HEK293 (cell line): ENCODE measurements around the gene HOXB1.

Experiments
- CTCF ChIA-PET: fragments of 350-600 bp; formaldehyde crosslinking; extraction: SDS; loops from one replicate; lab custom pipeline; 2021; ENCODE audit warnings: antibody characterized with exemption; lab: Yijun Ruan, JAX
- POLR2A ChIA-PET: fragments of 300-600 bp; formaldehyde crosslinking; extraction: SDS; loops from one replicate; lab custom pipeline; 2020; ENCODE audit warnings: antibody characterized with exemption, inconsistent platforms; lab: Yijun Ruan, JAX
- H3K27ac ChIP-seq: fragments of 200-500 bp; sonication (Bioruptor generic); 2 replicates; pipeline ENCODE4 v1.5.1; 2014; ENCODE audit warnings: low read depth, low read length, control low read depth, inconsistent platforms; ENCODE audit errors: extremely low read depth
- H3K36me3 ChIP-seq, 2 experiments: fragments of 200-500 bp in 1 of 2; sonication (Bioruptor generic) in 1 of 2; 1 replicate in 1 of 2; 2 replicates in 1 of 2; pipeline ENCODE4 v1.5.1; 2014 to 2017; ENCODE audit warnings: inconsistent platforms in 2 of 2, low read length in 2 of 2; ENCODE audit not compliant: control insufficient read depth in 2 of 2, insufficient read depth in 1 of 2
- H3K4me1 ChIP-seq: fragments of 200-500 bp; sonication (Bioruptor generic); 2 replicates; pipeline ENCODE4 v1.5.1; 2014; ENCODE audit warnings: mild to moderate bottlenecking, low read length, inconsistent platforms; ENCODE audit not compliant: control insufficient read depth, insufficient read depth
- H3K4me3 ChIP-seq: 2 replicates; pipeline ENCODE4 v1.5.1; 2011; ENCODE audit warnings: low read depth, mild to moderate bottlenecking, control low read depth, low read length, moderate library complexity
- H3K9me3 ChIP-seq: fragments of 200-500 bp; sonication (Bioruptor generic); 2 replicates; pipeline ENCODE4 v1.5.1; 2014; ENCODE audit warnings: low read depth, low read length, inconsistent platforms; ENCODE audit not compliant: control insufficient read depth, insufficient read depth
- FEZF1 ChIP-seq: fragments of 450-650 bp; formaldehyde crosslinking; IDR thresholded peaks from 2 replicates; pipeline ENCODE4 v1.5.1; 2016; ENCODE audit warnings: missing biosample characterization, missing genetic modification characterization
- GLIS1 ChIP-seq: fragments of 450-650 bp; formaldehyde crosslinking; IDR thresholded peaks from 2 replicates; pipeline ENCODE4 v1.5.1; 2016; ENCODE audit warnings: missing biosample characterization, missing genetic modification characterization
- GLIS2 ChIP-seq: fragments of 450-650 bp; formaldehyde crosslinking; IDR thresholded peaks from 2 replicates; pipeline ENCODE4 v1.5.1; 2016; ENCODE audit warnings: missing biosample characterization, missing genetic modification characterization
- IKZF3 ChIP-seq: fragments of 450-650 bp; IDR thresholded peaks from 2 replicates; pipeline ENCODE4 v1.5.0; 2018; ENCODE audit warnings: missing biosample characterization, mild to moderate bottlenecking, missing genetic modification characterization, moderate library complexity
- MYNN ChIP-seq: fragments of 450-650 bp; formaldehyde crosslinking; IDR thresholded peaks from 2 replicates; pipeline ENCODE4 v1.5.1; 2016; ENCODE audit warnings: missing biosample characterization, missing genetic modification characterization, borderline replicate concordance
- ZBTB1 ChIP-seq: fragments of 450-650 bp; formaldehyde crosslinking; IDR thresholded peaks from 2 replicates; pipeline ENCODE4 v1.5.1; 2016; ENCODE audit warnings: missing biosample characterization, missing genetic modification characterization
- ZFP41 ChIP-seq: fragments of 450-650 bp; formaldehyde crosslinking; IDR thresholded peaks from 2 replicates; pipeline ENCODE4 v1.5.1; 2016; ENCODE audit warnings: missing biosample characterization, missing genetic modification characterization, borderline replicate concordance
- ZNF146 ChIP-seq: fragments of 450-650 bp; formaldehyde crosslinking; IDR thresholded peaks from 2 replicates; pipeline ENCODE4 v1.5.1; 2016; ENCODE audit warnings: missing biosample characterization, missing genetic modification characterization
- ZNF19 ChIP-seq: fragments of 450-650 bp; formaldehyde crosslinking; IDR thresholded peaks from 2 replicates; pipeline ENCODE4; 2016; ENCODE audit warnings: missing biosample characterization, missing genetic modification characterization, low read depth
- ZNF266 ChIP-seq: fragments of 450-650 bp; formaldehyde crosslinking; IDR thresholded peaks from 2 replicates; pipeline ENCODE4 v1.5.1; 2016; ENCODE audit warnings: missing biosample characterization, missing genetic modification characterization, low read depth
- ZNF394 ChIP-seq: fragments of 450-650 bp; formaldehyde crosslinking; IDR thresholded peaks from 2 replicates; pipeline ENCODE4 v1.5.1; 2016; ENCODE audit warnings: missing biosample characterization, missing genetic modification characterization, mild to moderate bottlenecking, moderate library complexity, borderline replicate concordance
- ZNF416 ChIP-seq: fragments of 450-650 bp; formaldehyde crosslinking; IDR thresholded peaks from 2 replicates; pipeline ENCODE4 v1.5.1; 2016; ENCODE audit warnings: missing biosample characterization, missing genetic modification characterization
- ZNF623 ChIP-seq: fragments of 450-650 bp; formaldehyde crosslinking; IDR thresholded peaks from 2 replicates; pipeline ENCODE4 v1.5.1; 2016; ENCODE audit warnings: missing biosample characterization, missing genetic modification characterization
- ZNF677 ChIP-seq: fragments of 450-650 bp; IDR thresholded peaks from 2 replicates; pipeline ENCODE4 v1.5.0; 2018; ENCODE audit warnings: missing biosample characterization, mild to moderate bottlenecking, missing genetic modification characterization, moderate library complexity
- ZXDB ChIP-seq: fragments of 450-650 bp; formaldehyde crosslinking; IDR thresholded peaks from 2 replicates; pipeline ENCODE4 v1.5.1; 2016; ENCODE audit warnings: missing biosample characterization, missing genetic modification characterization
- TF ChIP-seq, protein P1 (sequence below): fragments of 450-650 bp; formaldehyde crosslinking; IDR thresholded peaks from 2 replicates; pipeline ENCODE4 v1.5.1; 2016; ENCODE audit warnings: missing biosample characterization, missing genetic modification characterization
- TF ChIP-seq, protein P2 (sequence below): fragments of 450-650 bp; formaldehyde crosslinking; IDR thresholded peaks from 2 replicates; pipeline ENCODE4 v1.5.1; 2016; ENCODE audit warnings: missing biosample characterization, missing genetic modification characterization
- TF ChIP-seq, protein P3 (sequence below): fragments of 450-650 bp; formaldehyde crosslinking; IDR thresholded peaks from 2 replicates; pipeline ENCODE4 v1.5.1; 2017; ENCODE audit warnings: missing biosample characterization, missing genetic modification characterization
- TF ChIP-seq, protein P4 (sequence below): fragments of 450-650 bp; formaldehyde crosslinking; IDR thresholded peaks from 2 replicates; pipeline ENCODE4 v1.5.1; 2016; ENCODE audit warnings: missing biosample characterization, missing genetic modification characterization, low read depth
- TF ChIP-seq, protein P5 (sequence below): fragments of 450-650 bp; formaldehyde crosslinking; IDR thresholded peaks from 2 replicates; pipeline ENCODE4 v1.5.1; 2016; ENCODE audit warnings: missing biosample characterization, missing genetic modification characterization
- TF ChIP-seq, protein P6 (sequence below): fragments of 450-650 bp; formaldehyde crosslinking; IDR thresholded peaks from 2 replicates; pipeline ENCODE4 v1.5.1; 2016; ENCODE audit warnings: missing biosample characterization, missing genetic modification characterization

The HOXB1 gene

DNA sequence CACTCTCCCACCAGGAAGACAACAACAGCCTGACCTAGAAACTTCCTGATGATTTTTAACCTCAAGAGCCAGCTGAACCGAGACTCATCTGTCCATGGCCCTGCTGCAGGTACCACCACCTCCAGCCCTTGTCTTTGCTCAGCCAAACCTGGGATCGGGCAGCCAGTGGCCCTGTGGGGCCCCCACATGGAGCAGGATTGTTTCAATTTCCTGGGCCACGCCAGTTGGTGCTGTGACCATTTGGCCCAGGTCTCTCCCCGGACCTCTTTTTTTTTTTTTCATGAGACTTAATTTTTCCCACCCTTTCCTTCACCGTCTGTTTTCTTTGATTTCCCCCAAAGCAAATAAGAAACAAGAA lies 22.4 kb upstream of the HOXB1 start:
- Histone ChIP-seq H3K4me3 (no peak overlapping the region), H3K4me1 (peaks cover 58% of the 10 kb centered on the region), H3K9me3 (no peaks in the 10 kb centered on the region), H3K36me3 (peaks cover 15 to 54% of the 10 kb centered on the region in 2 experiments), H3K27ac (no peak overlapping the region)
- POLR2A ChIA-PET = no interaction called here
- CTCF ChIA-PET = interaction anchor here (0.7 kb wide), 1 partner anchor 226 kb away, joined by 3 read pairs; no protein-coding TSS in a partner anchor
- no peak for TF ChIP-seq ZNF416 (tag by site-specific recombination)
- TF ChIP-seq FEZF1 (tag by site-specific recombination) = no peak
- peak; percentile 21; the same call in 1 of the 2 replicates for TF ChIP-seq ZNF394
- no peak for TF ChIP-seq ZNF146 (tag by site-specific recombination)
- TF ChIP-seq, protein P1, sequence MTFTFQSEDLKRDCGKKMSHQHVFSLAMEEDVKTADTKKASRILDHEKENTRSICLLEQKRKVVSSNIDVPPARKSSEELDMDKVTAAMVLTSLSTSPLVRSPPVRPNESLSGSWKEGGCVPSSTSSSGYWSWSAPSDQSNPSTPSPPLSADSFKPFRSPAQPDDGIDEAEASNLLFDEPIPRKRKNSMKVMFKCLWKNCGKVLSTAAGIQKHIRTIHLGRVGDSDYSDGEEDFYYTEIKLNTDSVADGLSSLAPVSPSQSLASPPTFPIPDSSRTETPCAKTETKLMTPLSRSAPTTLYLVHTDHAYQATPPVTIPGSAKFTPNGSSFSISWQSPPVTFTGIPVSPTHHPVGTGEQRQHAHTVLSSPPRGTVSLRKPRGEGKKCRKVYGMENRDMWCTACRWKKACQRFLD (tag by site-specific recombination) = no peak
- TF ChIP-seq, protein P2, sequence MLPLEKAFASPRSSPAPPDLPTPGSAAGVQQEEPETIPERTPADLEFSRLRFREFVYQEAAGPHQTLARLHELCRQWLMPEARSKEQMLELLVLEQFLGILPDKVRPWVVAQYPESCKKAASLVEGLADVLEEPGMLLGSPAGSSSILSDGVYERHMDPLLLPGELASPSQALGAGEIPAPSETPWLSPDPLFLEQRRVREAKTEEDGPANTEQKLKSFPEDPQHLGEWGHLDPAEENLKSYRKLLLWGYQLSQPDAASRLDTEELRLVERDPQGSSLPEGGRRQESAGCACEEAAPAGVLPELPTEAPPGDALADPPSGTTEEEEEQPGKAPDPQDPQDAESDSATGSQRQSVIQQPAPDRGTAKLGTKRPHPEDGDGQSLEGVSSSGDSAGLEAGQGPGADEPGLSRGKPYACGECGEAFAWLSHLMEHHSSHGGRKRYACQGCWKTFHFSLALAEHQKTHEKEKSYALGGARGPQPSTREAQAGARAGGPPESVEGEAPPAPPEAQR (tag by site-specific recombination) = no peak
- TF ChIP-seq, protein P3, sequence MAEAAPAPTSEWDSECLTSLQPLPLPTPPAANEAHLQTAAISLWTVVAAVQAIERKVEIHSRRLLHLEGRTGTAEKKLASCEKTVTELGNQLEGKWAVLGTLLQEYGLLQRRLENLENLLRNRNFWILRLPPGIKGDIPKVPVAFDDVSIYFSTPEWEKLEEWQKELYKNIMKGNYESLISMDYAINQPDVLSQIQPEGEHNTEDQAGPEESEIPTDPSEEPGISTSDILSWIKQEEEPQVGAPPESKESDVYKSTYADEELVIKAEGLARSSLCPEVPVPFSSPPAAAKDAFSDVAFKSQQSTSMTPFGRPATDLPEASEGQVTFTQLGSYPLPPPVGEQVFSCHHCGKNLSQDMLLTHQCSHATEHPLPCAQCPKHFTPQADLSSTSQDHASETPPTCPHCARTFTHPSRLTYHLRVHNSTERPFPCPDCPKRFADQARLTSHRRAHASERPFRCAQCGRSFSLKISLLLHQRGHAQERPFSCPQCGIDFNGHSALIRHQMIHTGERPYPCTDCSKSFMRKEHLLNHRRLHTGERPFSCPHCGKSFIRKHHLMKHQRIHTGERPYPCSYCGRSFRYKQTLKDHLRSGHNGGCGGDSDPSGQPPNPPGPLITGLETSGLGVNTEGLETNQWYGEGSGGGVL (tag by site-specific recombination) = no peak
- peak; percentile 27; the same call in 1 of the 2 replicates for TF ChIP-seq GLIS2 (tag by site-specific recombination)
- no peak for TF ChIP-seq IKZF3 (tag by site-specific recombination)
- TF ChIP-seq GLIS1 (tag by site-specific recombination) = peak; percentile 66
- no peak for TF ChIP-seq ZNF19 (tag by site-specific recombination)

DNA sequence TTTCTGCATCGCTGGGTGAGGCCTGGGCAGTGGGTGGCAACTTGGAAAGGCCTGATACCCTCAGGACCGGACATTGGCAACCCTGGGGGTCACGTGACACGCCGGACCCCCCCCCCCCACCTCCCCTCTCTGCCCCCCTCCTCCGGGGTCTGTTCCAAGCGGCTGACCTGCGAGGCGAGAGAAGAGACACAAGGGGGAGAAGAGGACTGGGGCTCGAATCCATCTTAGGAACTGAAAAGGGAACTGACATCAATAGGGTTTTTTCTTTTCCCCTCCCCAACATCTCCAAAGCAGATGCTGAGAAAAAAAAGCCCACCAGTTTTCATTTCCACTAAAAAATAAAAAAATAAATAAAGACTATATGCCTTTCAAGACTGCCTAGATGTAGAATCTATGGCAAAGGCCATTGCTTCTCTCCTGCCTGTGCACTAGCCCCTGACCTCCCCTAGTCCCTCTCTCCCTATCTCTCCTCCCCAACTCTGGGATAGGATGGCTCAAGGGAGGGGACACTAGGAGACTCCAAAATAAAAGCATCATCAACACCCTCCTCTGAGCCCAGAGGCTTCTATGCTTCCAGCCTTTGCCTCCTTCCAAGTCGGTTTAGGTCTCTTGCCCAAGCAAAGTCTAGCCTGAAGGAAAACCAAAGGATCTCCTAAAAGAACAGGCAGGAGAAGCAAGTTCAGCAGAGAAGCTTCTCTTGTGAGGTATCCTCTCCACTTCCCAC lies 21.8 kb upstream of the HOXB1 start:
- no peak for TF ChIP-seq ZNF623 (tag by site-specific recombination)
- TF ChIP-seq ZNF677 = peak; percentile 90
- TF ChIP-seq IKZF3 (tag by site-specific recombination) = 0 out of 2 replicates have a peak, but pooled peaks have one; percentile 48
- no peak for TF ChIP-seq ZFP41 (tag by site-specific recombination)
- no peak for TF ChIP-seq ZBTB1
- TF ChIP-seq MYNN = peak; percentile 92
- TF ChIP-seq, protein P4, sequence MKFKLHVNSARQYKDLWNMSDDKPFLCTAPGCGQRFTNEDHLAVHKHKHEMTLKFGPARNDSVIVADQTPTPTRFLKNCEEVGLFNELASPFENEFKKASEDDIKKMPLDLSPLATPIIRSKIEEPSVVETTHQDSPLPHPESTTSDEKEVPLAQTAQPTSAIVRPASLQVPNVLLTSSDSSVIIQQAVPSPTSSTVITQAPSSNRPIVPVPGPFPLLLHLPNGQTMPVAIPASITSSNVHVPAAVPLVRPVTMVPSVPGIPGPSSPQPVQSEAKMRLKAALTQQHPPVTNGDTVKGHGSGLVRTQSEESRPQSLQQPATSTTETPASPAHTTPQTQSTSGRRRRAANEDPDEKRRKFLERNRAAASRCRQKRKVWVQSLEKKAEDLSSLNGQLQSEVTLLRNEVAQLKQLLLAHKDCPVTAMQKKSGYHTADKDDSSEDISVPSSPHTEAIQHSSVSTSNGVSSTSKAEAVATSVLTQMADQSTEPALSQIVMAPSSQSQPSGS (tag by site-specific recombination) = no peak
- TF ChIP-seq, protein P5, sequence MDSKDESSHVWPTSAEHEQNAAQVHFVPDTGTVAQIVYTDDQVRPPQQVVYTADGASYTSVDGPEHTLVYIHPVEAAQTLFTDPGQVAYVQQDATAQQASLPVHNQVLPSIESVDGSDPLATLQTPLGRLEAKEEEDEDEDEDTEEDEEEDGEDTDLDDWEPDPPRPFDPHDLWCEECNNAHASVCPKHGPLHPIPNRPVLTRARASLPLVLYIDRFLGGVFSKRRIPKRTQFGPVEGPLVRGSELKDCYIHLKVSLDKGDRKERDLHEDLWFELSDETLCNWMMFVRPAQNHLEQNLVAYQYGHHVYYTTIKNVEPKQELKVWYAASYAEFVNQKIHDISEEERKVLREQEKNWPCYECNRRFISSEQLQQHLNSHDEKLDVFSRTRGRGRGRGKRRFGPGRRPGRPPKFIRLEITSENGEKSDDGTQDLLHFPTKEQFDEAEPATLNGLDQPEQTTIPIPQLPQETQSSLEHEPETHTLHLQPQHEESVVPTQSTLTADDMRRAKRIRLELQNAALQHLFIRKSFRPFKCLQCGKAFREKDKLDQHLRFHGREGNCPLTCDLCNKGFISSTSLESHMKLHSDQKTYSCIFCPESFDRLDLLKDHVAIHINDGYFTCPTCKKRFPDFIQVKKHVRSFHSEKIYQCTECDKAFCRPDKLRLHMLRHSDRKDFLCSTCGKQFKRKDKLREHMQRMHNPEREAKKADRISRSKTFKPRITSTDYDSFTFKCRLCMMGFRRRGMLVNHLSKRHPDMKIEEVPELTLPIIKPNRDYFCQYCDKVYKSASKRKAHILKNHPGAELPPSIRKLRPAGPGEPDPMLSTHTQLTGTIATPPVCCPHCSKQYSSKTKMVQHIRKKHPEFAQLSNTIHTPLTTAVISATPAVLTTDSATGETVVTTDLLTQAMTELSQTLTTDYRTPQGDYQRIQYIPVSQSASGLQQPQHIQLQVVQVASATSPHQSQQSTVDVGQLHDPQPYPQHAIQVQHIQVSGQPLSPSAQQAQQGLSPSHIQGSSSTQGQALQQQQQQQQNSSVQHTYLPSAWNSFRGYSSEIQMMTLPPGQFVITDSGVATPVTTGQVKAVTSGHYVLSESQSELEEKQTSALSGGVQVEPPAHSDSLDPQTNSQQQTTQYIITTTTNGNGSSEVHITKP (tag by site-specific recombination) = peak; percentile 13; the same call in 1 of the 2 replicates
- no peak for TF ChIP-seq ZNF266 (tag by site-specific recombination)
- TF ChIP-seq, protein P6, sequence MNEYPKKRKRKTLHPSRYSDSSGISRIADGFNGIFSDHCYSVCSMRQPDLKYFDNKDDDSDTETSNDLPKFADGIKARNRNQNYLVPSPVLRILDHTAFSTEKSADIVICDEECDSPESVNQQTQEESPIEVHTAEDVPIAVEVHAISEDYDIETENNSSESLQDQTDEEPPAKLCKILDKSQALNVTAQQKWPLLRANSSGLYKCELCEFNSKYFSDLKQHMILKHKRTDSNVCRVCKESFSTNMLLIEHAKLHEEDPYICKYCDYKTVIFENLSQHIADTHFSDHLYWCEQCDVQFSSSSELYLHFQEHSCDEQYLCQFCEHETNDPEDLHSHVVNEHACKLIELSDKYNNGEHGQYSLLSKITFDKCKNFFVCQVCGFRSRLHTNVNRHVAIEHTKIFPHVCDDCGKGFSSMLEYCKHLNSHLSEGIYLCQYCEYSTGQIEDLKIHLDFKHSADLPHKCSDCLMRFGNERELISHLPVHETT (tag by site-specific recombination) = no peak
- TF ChIP-seq ZXDB (tag by site-specific recombination) = no peak
- no peak overlapping the region for H3K4me3 ChIP-seq
- no peaks in the 10 kb centered on the region for H3K9me3 ChIP-seq
- ChIA-PET POLR2A (interaction anchor here (1.0 kb wide), 1 partner anchor 11 kb away, joined by 3 read pairs; no protein-coding TSS in a partner anchor), CTCF (interaction anchor here (0.7 kb wide), 1 partner anchor 225 kb away, joined by 3 read pairs; no protein-coding TSS in a partner anchor)
- no peak overlapping the region for H3K27ac ChIP-seq
- H3K36me3 ChIP-seq = peaks cover 15 to 51% of the 10 kb centered on the region in 2 experiments
- peaks cover 55% of the 10 kb centered on the region for H3K4me1 ChIP-seq
